Astrocyte of the cerebellum (primary cell): Measurements from ENCODE around the gene SIPA1L3.
A peak's percentile ranks its signal among the peaks of the same experiment; 100 is the strongest.
"Not testable (repeated sequence)": the region's sequence is repeated elsewhere in the genome, so short reads cannot be mapped to it uniquely, and the experiment has no call there.

ENCODE experiments used
- DNase-seq: peaks from one replicate; pipeline ENCODE4 v3.0.0-alpha.2; 2011; ENCODE audit warnings: low read depth
- H3K4me3 ChIP-seq: 2 replicates; pipeline ENCODE4 v1.5.1; 2011; ENCODE audit warnings: mild to moderate bottlenecking, low read depth, low read length, moderate library complexity
- CTCF ChIP-seq: IDR thresholded peaks from 2 replicates; pipeline ENCODE4 v1.5.1; 2012; ENCODE audit warnings: low read length, low read depth, moderate library complexity, mild to moderate bottlenecking; ENCODE audit errors: missing control alignments
- in situ Hi-C: cut with HindIII; loops from 2 replicates; pipeline ENCODE4 v1.10.0; 2017; ENCODE audit warnings: low sequenced_read_pairs

The SIPA1L3 gene

GRCh38 chr19:37907735-37908455 lies 887 bp downstream of the SIPA1L3 start:
- peak overlapping the region; percentile 97 for H3K4me3 ChIP-seq
- no peak for TF ChIP-seq CTCF
- DNase-seq = no peak
- in situ Hi-C loops = no loop called here

GRCh38 chr19:37909661-37910199 lies 2.7 kb downstream of the SIPA1L3 start:
- H3K4me3 ChIP-seq = no peak overlapping the region
- DNase-seq = no peak
- TF ChIP-seq CTCF = no peak
- in situ Hi-C loops = no loop called here

GRCh38 chr19:37914908-37915307 lies 7.9 kb downstream of the SIPA1L3 start:
- H3K4me3 ChIP-seq = no peak overlapping the region
- in situ Hi-C loops = no loop called here
- TF ChIP-seq CTCF = no peak

GRCh38 chr19:37920591-37921450 lies 13.8 kb downstream of the SIPA1L3 start:
- in situ Hi-C loops = loop anchor here (5.0 kb wide), 1 partner anchor 41 kb away; no protein-coding TSS in a partner anchor
- no peak for TF ChIP-seq CTCF
- no peak overlapping the region for H3K4me3 ChIP-seq
- DNase-seq = no peak

More at GRCh38 chr19:37914908-37915307, 7.9 kb downstream of the SIPA1L3 start:
- no peak for DNase-seq

GRCh38 chr19:37924573-37924972 lies 17.6 kb downstream of the SIPA1L3 start:
- DNase-seq, H3K4me3 ChIP-seq: not testable (repeated sequence)
- in situ Hi-C loops = loop anchor here (5.0 kb wide), 1 partner anchor 38 kb away; no protein-coding TSS in a partner anchor

- DNase-seq = no peak
- in situ Hi-C loops = no loop called here
Measured at GRCh38 chr19:37925212-37925611, 18.2 kb downstream of the SIPA1L3 start.

More at GRCh38 chr19:37925212-37925611, 18.2 kb downstream of the SIPA1L3 start:
- TF ChIP-seq CTCF = no peak
- no peak overlapping the region for H3K4me3 ChIP-seq
